GM23338 (cell line): ENCODE measurements around the gene UGT2B10. TPM values are rescaled to one million over a fixed set of nuclear protein-coding genes. Genes with fewer than 3 reads are reported as not detected.

ENCODE experiments used
- ATAC-seq: fragments of 200-7000 bp; cut with Tn5 transposase; 3 replicates; pipeline ENCODE4 v1.9.1; 2020
- DNase-seq: peaks from one replicate; pipeline ENCODE4 v3.0.0-alpha.2; 2015; ENCODE audit warnings: low spot score
- H2AFZ ChIP-seq: fragments of 200-600 bp; sonication (generic); 2 replicates; pipeline ENCODE4 v1.8.0; 2016; ENCODE audit warnings: antibody characterized with exemption, mild to moderate bottlenecking, moderate library complexity
- H3F3A ChIP-seq: fragments of 200-600 bp; sonication (generic); replicated peaks from 2 replicates; pipeline ENCODE4 v1.8.0; 2017; ENCODE audit warnings: antibody characterized with exemption, mixed run types, low read depth
- H3K27ac ChIP-seq: fragments of 200-600 bp; sonication (generic); 2 replicates; pipeline ENCODE4 v1.6.1; 2016; ENCODE audit warnings: low read depth
- H3K27me3 ChIP-seq: fragments of 200-600 bp; sonication (generic); 2 replicates; pipeline ENCODE4 v1.8.0; 2016; ENCODE audit warnings: mild to moderate bottlenecking, mixed run types, moderate library complexity; ENCODE audit not compliant: insufficient read depth
- H3K36me3 ChIP-seq: fragments of 200-600 bp; sonication (generic); 2 replicates; pipeline ENCODE4 v1.8.0; 2016; ENCODE audit warnings: mild to moderate bottlenecking; ENCODE audit not compliant: insufficient read depth
- H3K4me1 ChIP-seq: fragments of 200-600 bp; sonication (generic); 2 replicates; pipeline ENCODE4 v1.8.0; 2016; ENCODE audit warnings: mild to moderate bottlenecking, moderate library complexity; ENCODE audit not compliant: insufficient read depth
- H3K4me2 ChIP-seq: fragments of 200-600 bp; sonication (generic); 2 replicates; pipeline ENCODE4 v1.7.1; 2017; ENCODE audit warnings: mixed run types
- H3K4me3 ChIP-seq: fragments of 200-600 bp; sonication (generic); 2 replicates; pipeline ENCODE4 v1.6.1; 2016; ENCODE audit warnings: mixed run types
- H3K79me2 ChIP-seq: fragments of 200-600 bp; sonication (generic); replicated peaks from 2 replicates; pipeline ENCODE4 v1.8.0; 2017; ENCODE audit warnings: mild to moderate bottlenecking; ENCODE audit not compliant: insufficient read depth
- H3K9me2 ChIP-seq: fragments of 200-600 bp; sonication (generic); 2 replicates; pipeline ENCODE4 v1.8.0; 2017; ENCODE audit not compliant: insufficient read depth
- H4K20me1 ChIP-seq: fragments of 200-600 bp; sonication (generic); replicated peaks from 2 replicates; pipeline ENCODE4 v1.8.0; 2017; ENCODE audit warnings: mild to moderate bottlenecking; ENCODE audit not compliant: insufficient read depth
- H3K27ac Mint-ChIP-seq: 2 replicates; pipeline ENCODE4 v1.8.0; 2020; ENCODE audit warnings: inconsistent platforms, mild to moderate bottlenecking, moderate library complexity, mixed read lengths
- H3K27me3 Mint-ChIP-seq: 3 replicates; pipeline ENCODE4 v1.8.0; 2022; ENCODE audit warnings: low read depth, mild to moderate bottlenecking, moderate library complexity, mixed read lengths, inconsistent platforms; ENCODE audit not compliant: insufficient read depth, poor library complexity
- H3K36me3 Mint-ChIP-seq: 3 replicates; pipeline ENCODE4 v1.8.0; 2021; ENCODE audit warnings: low read depth, mild to moderate bottlenecking, inconsistent platforms, moderate library complexity, mixed read lengths
- H3K4me1 Mint-ChIP-seq: 3 replicates; pipeline ENCODE4 v1.8.0; 2020; ENCODE audit warnings: mild to moderate bottlenecking, inconsistent platforms, mixed read lengths
- H3K4me3 Mint-ChIP-seq: 3 replicates; pipeline ENCODE4 v1.8.0; 2021; ENCODE audit warnings: moderate library complexity, mild to moderate bottlenecking, inconsistent platforms, mixed read lengths
- H3K9me3 Mint-ChIP-seq: 3 replicates; pipeline ENCODE4 v1.8.0; 2020; ENCODE audit warnings: moderate library complexity, mild to moderate bottlenecking, inconsistent platforms, mixed read lengths
- CREB1 ChIP-seq: fragments of 250-450 bp; sonication (Bioruptor Pico); IDR thresholded peaks from 2 replicates; pipeline ENCODE4 v1.5.0; 2020; ENCODE audit warnings: low read depth, mild to moderate bottlenecking, moderate library complexity
- CTCF ChIP-seq, 2 experiments: fragments of 200-600 bp in 1 of 2; sonication (generic) in 1 of 2; conservative IDR thresholded peaks; 2 replicates each; pipeline versions ENCODE4 v1.5.1 to v1.6.1; 2016 to 2017; ENCODE audit warnings: antibody characterized with exemption in 2 of 2, low read depth in 2 of 2, mild to moderate bottlenecking in 2 of 2, moderate library complexity in 1 of 2
- ETS1 ChIP-seq: IDR thresholded peaks from 2 replicates; pipeline ENCODE4 v1.6.1; 2016; ENCODE audit warnings: antibody characterized with exemption
- EZH2 ChIP-seq: fragments of 200-600 bp; sonication (generic); IDR thresholded peaks from one replicate; pipeline ENCODE4 v1.8.0; 2017; ENCODE audit warnings: antibody characterized with exemption, mild to moderate bottlenecking, low read depth; ENCODE audit not compliant: unreplicated experiment
- EZH2phosphoT487 ChIP-seq: fragments of 200-600 bp; sonication (generic); IDR thresholded peaks from one replicate; pipeline ENCODE4 v1.8.1; 2018; ENCODE audit warnings: antibody characterized with exemption; ENCODE audit not compliant: unreplicated experiment
- NANOG ChIP-seq: IDR thresholded peaks from 2 replicates; pipeline ENCODE4 v1.6.1; 2016; ENCODE audit warnings: antibody characterized with exemption, borderline replicate concordance
- REST ChIP-seq: IDR thresholded peaks from one replicate; pipeline ENCODE4 v1.6.1; 2018; ENCODE audit warnings: antibody characterized with exemption; ENCODE audit not compliant: unreplicated experiment
- STAT1 ChIP-seq: IDR thresholded peaks from one replicate; pipeline ENCODE4 v1.6.1; 2016; ENCODE audit warnings: antibody characterized with exemption; ENCODE audit not compliant: unreplicated experiment
- ZNF114 ChIP-seq: fragments of 250-450 bp; sonication (Bioruptor Pico); IDR thresholded peaks from 2 replicates; pipeline ENCODE4 v1.5.0; 2020; ENCODE audit warnings: mild to moderate bottlenecking, moderate library complexity
- ZNF331 ChIP-seq: fragments of 250-450 bp; sonication (Bioruptor Pico); IDR thresholded peaks from 2 replicates; pipeline ENCODE4 v1.5.0; 2020; ENCODE audit warnings: low read depth, mild to moderate bottlenecking, moderate library complexity
- polyA plus RNA-seq: library from polyadenylated mRNA; unstranded; fragments of >200 nt; fragmentation: Nextera tagmentation; extraction: Ambion mirVana; gene quantifications from 2 replicates; pipeline ENCODE4 v1.2.1, GENCODE V29; 2016
- total RNA-seq: library from RNA; depleted of rRNA; stranded (reverse); fragments of >200 nt; shearing (Covaris generic); gene quantifications from 2 replicates; pipeline ENCODE4 v1.2.3, GENCODE V29; 2014
- TF ChIP-seq, protein P1 (sequence below): fragments of 250-450 bp; sonication (Bioruptor Pico); IDR thresholded peaks from 2 replicates; pipeline ENCODE4 v1.5.0; 2020; ENCODE audit warnings: mild to moderate bottlenecking, moderate library complexity

UGT2B10 gene
- total and polyA plus RNA-seq, 2 experiments from 2014 or later, result not detected

GRCh38 chr4:68858039-68858438 is 42.2 kb downstream of the UGT2B10 start:
- H3K4me2 ChIP-seq, result no peak overlapping the region
- no peaks in the 10 kb centered on the region for H4K20me1 ChIP-seq
- Mint-ChIP-seq H3K27me3 (no peaks in the 10 kb centered on the region), H3K36me3 (peaks cover 10% of the 10 kb centered on the region), H3K4me3 (no peak overlapping the region), H3K4me1 (no peaks in the 10 kb centered on the region), H3K27ac (no peak overlapping the region), H3K9me3 (peaks cover 17% of the 10 kb centered on the region)
- no peaks in the 10 kb centered on the region for H3K4me1 ChIP-seq
- no peak overlapping the region for H2AFZ ChIP-seq
- H3K79me2 ChIP-seq, result no peaks in the 10 kb centered on the region
- DNase-seq (no peak), ATAC-seq (no peak)
- no peak overlapping the region for H3K4me3 ChIP-seq
- no peaks in the 10 kb centered on the region for H3F3A ChIP-seq
- H3K27ac ChIP-seq, result no peak overlapping the region
- peaks cover 3% of the 10 kb centered on the region; the same call in 1 of the 2 replicates for H3K9me2 ChIP-seq
- H3K27me3 ChIP-seq, result no peaks in the 10 kb centered on the region
- peaks cover 6% of the 10 kb centered on the region; the same call in 1 of the 2 replicates for H3K36me3 ChIP-seq
- TF ChIP-seq ZNF331 (CRISPR knock-in tag), result no peak
- TF ChIP-seq CREB1 (CRISPR knock-in tag), result no peak
- no peak for TF ChIP-seq CTCF (conservative IDR thresholded peaks at IDR 0.05; ENCODE audit: low read depth in 2 of 2)
- TF ChIP-seq ZNF114 (CRISPR knock-in tag), result no peak
- TF ChIP-seq EZH2, result no peak
- no peak for TF ChIP-seq EZH2phosphoT487
- TF ChIP-seq, protein P1, sequence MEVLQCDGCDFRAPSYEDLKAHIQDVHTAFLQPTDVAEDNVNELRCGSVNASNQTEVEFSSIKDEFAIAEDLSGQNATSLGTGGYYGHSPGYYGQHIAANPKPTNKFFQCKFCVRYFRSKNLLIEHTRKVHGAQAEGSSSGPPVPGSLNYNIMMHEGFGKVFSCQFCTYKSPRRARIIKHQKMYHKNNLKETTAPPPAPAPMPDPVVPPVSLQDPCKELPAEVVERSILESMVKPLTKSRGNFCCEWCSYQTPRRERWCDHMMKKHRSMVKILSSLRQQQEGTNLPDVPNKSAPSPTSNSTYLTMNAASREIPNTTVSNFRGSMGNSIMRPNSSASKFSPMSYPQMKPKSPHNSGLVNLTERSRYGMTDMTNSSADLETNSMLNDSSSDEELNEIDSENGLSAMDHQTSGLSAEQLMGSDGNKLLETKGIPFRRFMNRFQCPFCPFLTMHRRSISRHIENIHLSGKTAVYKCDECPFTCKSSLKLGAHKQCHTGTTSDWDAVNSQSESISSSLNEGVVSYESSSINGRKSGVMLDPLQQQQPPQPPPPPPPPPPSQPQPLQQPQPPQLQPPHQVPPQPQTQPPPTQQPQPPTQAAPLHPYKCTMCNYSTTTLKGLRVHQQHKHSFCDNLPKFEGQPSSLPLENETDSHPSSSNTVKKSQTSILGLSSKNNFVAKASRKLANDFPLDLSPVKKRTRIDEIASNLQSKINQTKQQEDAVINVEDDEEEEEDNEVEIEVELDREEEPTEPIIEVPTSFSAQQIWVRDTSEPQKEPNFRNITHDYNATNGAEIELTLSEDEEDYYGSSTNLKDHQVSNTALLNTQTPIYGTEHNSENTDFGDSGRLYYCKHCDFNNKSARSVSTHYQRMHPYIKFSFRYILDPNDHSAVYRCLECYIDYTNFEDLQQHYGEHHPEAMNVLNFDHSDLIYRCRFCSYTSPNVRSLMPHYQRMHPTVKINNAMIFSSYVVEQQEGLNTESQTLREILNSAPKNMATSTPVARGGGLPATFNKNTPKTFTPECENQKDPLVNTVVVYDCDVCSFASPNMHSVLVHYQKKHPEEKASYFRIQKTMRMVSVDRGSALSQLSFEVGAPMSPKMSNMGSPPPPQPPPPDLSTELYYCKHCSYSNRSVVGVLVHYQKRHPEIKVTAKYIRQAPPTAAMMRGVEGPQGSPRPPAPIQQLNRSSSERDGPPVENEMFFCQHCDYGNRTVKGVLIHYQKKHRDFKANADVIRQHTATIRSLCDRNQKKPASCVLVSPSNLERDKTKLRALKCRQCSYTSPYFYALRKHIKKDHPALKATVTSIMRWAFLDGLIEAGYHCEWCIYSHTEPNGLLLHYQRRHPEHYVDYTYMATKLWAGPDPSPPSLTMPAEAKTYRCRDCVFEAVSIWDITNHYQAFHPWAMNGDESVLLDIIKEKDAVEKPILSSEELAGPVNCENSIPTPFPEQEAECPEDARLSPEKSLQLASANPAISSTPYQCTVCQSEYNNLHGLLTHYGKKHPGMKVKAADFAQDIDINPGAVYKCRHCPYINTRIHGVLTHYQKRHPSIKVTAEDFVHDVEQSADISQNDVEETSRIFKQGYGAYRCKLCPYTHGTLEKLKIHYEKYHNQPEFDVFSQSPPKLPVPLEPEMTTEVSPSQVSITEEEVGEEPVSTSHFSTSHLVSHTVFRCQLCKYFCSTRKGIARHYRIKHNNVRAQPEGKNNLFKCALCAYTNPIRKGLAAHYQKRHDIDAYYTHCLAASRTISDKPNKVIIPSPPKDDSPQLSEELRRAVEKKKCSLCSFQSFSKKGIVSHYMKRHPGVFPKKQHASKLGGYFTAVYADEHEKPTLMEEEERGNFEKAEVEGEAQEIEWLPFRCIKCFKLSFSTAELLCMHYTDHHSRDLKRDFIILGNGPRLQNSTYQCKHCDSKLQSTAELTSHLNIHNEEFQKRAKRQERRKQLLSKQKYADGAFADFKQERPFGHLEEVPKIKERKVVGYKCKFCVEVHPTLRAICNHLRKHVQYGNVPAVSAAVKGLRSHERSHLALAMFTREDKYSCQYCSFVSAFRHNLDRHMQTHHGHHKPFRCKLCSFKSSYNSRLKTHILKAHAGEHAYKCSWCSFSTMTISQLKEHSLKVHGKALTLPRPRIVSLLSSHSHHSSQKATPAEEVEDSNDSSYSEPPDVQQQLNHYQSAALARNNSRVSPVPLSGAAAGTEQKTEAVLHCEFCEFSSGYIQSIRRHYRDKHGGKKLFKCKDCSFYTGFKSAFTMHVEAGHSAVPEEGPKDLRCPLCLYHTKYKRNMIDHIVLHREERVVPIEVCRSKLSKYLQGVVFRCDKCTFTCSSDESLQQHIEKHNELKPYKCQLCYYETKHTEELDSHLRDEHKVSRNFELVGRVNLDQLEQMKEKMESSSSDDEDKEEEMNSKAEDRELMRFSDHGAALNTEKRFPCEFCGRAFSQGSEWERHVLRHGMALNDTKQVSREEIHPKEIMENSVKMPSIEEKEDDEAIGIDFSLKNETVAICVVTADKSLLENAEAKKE, result no peak
- TF ChIP-seq NANOG, result no peak
- TF ChIP-seq STAT1, result no peak
- TF ChIP-seq ETS1, result no peak
- no peak for TF ChIP-seq REST
